GM21528 (cell line): ENCODE measurements around the gene CFL1.

Experiments used
- ATAC-seq: cut with Tn5 transposase; IDR thresholded peaks from one replicate; pipeline ENCODE4 v1.9.1; 2021; ENCODE audit warnings: mild to moderate bottlenecking, moderate library complexity; ENCODE audit not compliant: unreplicated experiment, low FRiP score

CFL1 gene

GRCh38 chr11:65870706-65871681, 13.0 kb upstream of the CFL1 start:
- no peak for ATAC-seq

GRCh38 chr11:65870307-65870658, 12.3 kb upstream of the CFL1 start:
- ATAC-seq: no peak

GRCh38 chr11:65869643-65870306, 11.8 kb upstream of the CFL1 start:
- no peak for ATAC-seq

DNA sequence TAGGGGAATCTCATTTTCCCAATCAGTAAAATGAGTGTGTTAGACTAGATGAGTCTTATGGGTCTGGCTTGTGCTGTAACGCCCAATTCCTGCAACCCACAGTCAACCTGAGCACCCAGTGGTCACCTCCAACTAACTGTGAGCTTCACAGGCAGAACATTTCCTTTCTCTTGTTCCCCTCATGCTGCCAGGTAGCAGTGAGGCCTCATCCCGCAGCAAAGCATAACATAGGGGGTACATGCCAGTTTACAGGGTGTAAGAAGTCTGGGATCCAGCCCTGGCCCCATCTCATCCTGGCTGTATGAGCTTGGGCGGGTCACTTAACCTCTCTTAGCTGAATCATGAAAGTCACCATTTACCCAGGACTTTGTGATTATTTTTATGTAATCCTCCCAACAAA, 10.9 kb upstream of the CFL1 start:
- ATAC-seq: no peak

DNA sequence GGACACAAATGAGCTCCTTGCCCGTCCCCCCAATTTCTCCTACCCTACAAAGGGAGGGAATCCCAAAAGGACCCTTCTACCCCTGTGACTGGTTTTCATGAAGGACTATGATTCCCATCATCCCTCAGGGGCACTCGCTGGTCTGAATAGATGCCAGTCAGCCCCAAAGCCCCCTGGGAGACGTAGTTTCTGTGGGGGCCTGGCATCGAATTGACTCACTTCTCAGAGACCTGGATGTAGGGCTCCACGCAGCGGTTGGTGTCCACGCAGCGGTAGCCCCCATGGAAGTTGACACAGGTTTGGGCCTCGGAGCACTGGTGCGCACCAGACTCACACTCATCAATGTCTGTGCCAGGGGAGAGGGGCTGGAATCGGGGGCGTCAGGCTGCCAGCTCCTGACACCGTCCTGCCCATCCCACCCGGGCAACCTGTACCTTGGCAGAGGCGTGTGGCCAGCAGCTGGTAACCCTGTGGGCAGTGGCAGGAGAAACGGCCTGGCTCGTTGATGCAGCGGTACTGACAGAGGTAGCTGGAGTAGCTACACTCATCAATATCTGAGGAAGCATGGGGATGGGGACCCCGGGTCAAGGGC, 10.2 kb upstream of the CFL1 start:
- ATAC-seq: no peak

- no peak for ATAC-seq
Measured at GRCh38 chr11:65867284-65868071, 9.5 kb upstream of the CFL1 start.

DNA sequence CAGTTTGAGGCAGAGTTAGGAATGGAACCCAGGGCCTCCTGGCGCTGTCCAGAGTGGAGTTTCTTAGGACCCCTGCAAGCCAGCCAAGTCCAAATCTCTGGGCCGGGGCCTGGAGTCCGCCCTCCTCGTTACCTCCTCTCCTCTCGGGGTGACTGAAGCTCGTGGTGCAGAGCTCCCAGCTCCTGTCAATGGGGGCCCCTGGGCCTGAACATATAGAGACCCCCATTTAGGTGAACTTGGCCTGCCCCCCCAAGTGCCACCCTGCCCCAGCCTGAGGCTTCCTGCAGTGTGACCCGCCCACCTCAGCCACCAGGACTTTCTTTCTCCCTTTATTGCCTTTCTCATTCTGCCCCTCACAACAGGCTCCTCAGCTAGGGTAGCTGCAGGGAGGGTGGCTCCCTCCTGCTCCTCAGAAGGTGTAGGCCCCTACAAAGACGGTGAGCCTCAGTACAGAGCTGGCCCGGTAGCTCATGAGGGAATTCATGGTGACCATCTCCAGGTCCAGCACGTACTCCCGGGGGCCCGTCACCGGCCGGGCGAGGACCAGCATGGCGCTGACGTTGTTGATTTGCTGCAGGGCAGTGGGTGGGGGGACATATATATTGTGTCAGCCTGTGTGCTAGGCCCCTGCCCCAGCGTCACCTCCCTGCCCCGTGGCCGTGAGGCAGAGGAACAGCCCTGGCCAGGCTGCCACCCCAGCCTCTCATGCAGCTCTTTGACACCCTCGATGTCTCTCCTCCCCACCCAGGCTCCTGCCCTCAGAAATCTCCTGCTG, 8.7 kb upstream of the CFL1 start:
- ATAC-seq: no peak

DNA sequence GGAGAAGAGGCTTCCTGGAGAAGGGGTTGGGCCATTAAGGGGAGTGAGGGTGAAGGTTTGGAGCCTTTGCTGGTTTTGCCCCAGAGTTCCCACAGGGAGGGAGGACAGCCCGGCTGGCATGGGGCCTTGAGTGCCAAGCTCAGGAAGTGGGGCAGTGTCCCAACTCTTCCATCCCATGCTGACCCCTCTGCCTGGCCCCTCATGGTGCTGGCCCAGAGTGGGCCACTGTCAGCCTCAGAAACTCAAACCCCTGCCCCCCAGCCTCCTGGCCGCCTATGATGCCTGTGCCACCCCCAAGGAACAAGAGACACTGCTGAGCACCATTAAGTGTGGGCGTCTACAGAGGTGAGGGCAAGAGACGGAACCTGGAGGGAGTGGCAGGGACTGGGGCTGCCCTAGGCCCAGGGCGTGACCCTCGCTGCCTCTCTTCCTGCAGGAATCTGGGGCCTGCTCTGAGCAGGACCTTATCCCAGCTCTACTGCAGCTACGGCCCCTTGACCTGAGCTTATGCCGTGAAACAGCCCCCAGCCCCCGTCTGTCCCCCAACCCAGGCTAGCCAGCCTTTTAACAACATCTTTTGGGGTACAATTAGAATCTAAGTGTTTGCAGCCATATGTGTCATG, 7.7 kb upstream of the CFL1 start:
- no peak for ATAC-seq

DNA sequence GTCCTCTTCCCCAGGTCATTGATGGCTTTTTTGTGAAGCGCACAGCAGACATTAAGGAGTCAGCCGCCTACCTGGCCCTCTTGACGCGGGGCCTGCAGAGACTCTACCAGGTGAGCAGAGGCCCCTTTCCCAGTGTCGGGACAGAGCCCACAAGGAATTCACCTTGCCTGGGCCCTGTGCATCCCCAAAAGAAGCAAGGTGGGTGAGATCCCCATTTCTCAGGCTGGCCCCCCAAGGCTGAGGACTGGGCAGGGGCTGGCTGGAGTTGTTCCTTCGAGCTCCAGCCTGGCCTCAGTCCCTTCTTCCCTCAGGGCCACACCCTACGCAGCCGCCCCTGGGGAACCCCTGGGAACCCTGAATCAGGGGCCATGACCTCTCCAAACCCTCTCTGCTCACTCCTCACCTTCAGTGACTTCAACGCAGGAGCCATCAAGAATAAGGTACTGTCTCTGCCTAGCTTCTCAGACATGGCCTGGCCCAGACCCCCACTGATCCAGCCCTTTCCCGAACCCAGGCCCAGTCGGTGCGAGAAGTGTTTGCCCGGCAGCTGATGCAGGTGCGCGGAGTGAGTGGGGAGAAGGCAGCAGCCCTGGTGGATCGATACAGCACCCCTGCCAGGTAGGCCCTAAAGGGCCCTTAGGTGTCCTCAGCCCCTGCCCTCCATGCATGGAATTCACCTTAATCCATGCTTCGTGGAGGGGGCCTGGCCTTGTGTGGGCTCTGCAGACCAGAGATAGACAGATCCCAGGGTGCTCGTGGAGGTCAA, 6.9 kb upstream of the CFL1 start:
- no peak for ATAC-seq

- no peak for ATAC-seq
Measured at GRCh38 chr11:65863889-65864705, 6.1 kb upstream of the CFL1 start.

- no peak for ATAC-seq
Measured at GRCh38 chr11:65862941-65863888, 5.2 kb upstream of the CFL1 start.

GRCh38 chr11:65862191-65862735, 4.3 kb upstream of the CFL1 start:
- ATAC-seq: no peak

- no peak for ATAC-seq
Measured at GRCh38 chr11:65861533-65862183, 3.7 kb upstream of the CFL1 start.

DNA sequence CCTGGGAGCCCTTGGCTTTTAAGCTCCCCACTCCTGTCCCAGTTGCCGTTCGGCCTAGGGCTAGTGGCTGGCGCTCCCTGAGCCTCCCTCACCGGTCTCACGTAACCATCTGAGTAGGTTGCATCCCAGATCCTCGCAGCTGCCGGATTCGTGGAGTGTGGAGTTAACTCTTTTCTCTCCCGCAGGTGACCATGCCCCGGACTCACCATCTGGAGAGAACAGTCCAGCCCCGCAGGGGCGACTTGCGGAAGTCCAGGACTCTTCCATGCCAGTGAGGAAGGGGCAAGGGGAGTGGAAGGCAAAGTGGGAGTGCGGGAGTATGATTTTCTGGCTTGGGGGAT, 3.2 kb upstream of the CFL1 start:
- no peak for ATAC-seq

DNA sequence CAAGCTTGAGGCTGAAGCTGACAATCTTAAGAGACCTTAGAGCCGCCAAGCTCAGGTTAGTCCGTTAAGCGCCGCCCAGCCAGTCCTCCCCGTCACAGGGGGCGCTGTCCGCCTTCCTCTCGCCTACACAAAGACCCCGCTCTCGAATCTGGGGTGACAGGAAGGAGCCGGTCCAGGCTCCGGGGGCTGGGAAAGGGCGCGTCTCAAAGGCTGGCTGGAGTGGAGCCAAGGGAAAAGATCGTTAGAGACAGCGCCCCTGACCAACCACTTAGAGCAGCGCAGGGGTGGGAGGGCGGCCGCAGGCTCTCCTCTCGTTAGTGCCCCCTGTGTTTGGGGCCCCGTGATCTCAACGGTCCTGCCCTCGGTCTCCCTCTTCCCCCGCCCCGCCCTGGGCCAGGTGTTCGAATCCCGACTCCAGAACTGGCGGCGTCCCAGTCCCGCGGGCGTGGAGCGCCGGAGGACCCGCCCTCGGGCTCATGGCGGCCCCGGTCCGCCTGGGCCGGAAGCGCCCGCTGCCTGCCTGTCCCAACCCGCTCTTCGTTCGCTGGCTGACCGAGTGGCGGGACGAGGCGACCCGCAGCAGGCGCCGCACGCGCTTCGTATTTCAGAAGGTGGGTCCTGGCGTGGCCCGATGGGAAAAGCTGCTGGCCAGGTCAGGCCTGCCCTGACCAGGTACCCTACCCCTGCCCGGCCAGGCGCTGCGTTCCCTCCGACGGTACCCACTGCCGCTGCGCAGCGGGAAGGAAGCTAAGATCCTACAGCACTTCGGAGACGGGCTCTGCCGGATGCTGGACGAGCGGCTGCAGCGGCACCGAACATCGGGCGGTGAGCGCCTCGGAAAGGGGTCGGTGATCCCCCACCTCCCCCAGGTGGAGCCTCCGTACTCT, 2.5 kb upstream of the CFL1 start, which contains the start of gene MUS81:
MUS81 (plus strand) TSS at position 156 of the 887 bp plus-strand sequence; CDS start at position 477, 321 bp downstream.
- ATAC-seq: no peak
